Measurements from ENCODE around the gene MSTN.

- TF ChIP-seq REST (IDR thresholded peaks at IDR 0.05; ENCODE audit: borderline replicate concordance): peak; percentile 24
- peak; percentile 54 for TF ChIP-seq EP300 (conservative IDR thresholded peaks at IDR 0.05; ENCODE audit: poor library complexity, severe bottlenecking)
- TF ChIP-seq CTCF (IDR thresholded peaks at IDR 0.05; ENCODE audit: poor library complexity, severe bottlenecking): no peak
- TF ChIP-seq RAD21 (conservative IDR thresholded peaks at IDR 0.05): no peak
- TF ChIP-seq POLR2AphosphoS5 (IDR thresholded peaks at IDR 0.05): peak; percentile 77
These were observed 12.5 kb downstream of the MSTN start for GRCh38 chr2:190050001-190050400.

All from neural cell (in vitro differentiated cells).